ENCODE data around the gene ACOX2.

DNA sequence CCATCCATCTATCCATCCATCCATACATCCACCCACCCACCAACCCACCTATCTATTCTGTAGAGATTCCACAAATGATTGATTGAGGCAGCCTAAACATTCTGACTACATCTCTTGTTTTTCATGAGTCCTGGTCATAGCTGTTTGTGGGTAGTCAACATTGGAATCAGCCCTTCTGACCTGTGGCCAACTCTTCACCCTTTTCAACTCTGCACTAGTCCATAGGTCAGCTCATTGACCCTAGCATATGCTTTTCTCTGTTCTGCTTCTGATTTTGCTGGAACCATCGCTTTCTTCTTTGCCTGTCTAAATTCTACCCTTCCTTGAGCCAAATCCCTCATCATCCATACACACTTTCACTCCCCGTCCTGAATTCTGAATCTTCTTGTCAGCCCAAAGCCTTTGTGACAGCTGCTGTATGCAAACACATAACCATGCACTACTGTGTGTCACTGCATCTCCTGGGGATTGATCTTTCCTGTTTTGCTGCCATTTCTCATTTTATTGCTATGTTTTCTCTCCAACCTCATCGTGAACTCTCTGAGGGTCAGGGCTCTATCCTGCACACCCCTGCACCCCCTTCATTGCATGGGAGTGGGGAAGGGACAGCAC lies 61.9 kb downstream of the ACOX2 start:
- TF ChIP-seq, protein P1, sequence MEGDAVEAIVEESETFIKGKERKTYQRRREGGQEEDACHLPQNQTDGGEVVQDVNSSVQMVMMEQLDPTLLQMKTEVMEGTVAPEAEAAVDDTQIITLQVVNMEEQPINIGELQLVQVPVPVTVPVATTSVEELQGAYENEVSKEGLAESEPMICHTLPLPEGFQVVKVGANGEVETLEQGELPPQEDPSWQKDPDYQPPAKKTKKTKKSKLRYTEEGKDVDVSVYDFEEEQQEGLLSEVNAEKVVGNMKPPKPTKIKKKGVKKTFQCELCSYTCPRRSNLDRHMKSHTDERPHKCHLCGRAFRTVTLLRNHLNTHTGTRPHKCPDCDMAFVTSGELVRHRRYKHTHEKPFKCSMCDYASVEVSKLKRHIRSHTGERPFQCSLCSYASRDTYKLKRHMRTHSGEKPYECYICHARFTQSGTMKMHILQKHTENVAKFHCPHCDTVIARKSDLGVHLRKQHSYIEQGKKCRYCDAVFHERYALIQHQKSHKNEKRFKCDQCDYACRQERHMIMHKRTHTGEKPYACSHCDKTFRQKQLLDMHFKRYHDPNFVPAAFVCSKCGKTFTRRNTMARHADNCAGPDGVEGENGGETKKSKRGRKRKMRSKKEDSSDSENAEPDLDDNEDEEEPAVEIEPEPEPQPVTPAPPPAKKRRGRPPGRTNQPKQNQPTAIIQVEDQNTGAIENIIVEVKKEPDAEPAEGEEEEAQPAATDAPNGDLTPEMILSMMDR (IDR thresholded peaks at IDR 0.05) = no peak
- TF ChIP-seq POLR2A (IDR thresholded peaks at IDR 0.05) = no peak
- no peak for TF ChIP-seq POLR2AphosphoS5 (IDR thresholded peaks at IDR 0.05)
- no peak for TF ChIP-seq EP300 (IDR thresholded peaks at IDR 0.05)

Measured in gastroesophageal sphincter (tissue), 3 donors.